Ascending aorta (tissue), 2 donors: ENCODE measurements around the gene FOSB. TPM values are rescaled to one million over a fixed set of nuclear protein-coding genes. Genes with fewer than 3 reads are reported as not detected.
A peak's percentile ranks its signal among the peaks of the same experiment; 100 is the strongest.

ENCODE experiments used
- DNase-seq, 2 donors: peaks; one replicate each; pipeline ENCODE4 v3.0.0-alpha.2; 2019; ENCODE audit warnings: low spot score in 2 of 2
- H3K27ac ChIP-seq, 2 donors: fragments of 200-600 bp; sonication (generic); one replicate each; pipeline ENCODE4 v1.5.1; 2016 to 2017; ENCODE audit warnings: mild to moderate bottlenecking in 1 of 2
- H3K27me3 ChIP-seq: fragments of 200-600 bp; sonication (generic); one replicate; pipeline ENCODE4 v1.5.1; 2017
- H3K36me3 ChIP-seq, 2 donors: fragments of 200-600 bp; sonication (generic); one replicate each; pipeline ENCODE4 v1.5.1; 2016
- H3K4me1 ChIP-seq, 2 donors: fragments of 200-600 bp; sonication (generic); one replicate each; pipeline ENCODE4 v1.5.1; 2016 to 2017; ENCODE audit warnings: mild to moderate bottlenecking in 1 of 2
- H3K4me3 ChIP-seq, 2 donors: fragments of 200-600 bp; sonication (generic); one replicate each; pipeline ENCODE4 v1.5.1; 2016 to 2017; ENCODE audit warnings: mild to moderate bottlenecking in 1 of 2
- H3K9me3 ChIP-seq, 2 donors: fragments of 200-600 bp; sonication (generic); one replicate each; pipeline ENCODE4 v1.5.1; 2016
- intact Hi-C: fragments of 100-400 bp; cut with DNase I; formaldehyde crosslinking; loops from one replicate; pipeline ENCODE4 v1.15.1; 2023
- total RNA-seq: library from RNA; depleted of rRNA; stranded (reverse); fragments of >200 nt; gene quantifications from one replicate; pipeline ENCODE4 v1.1.0, GENCODE V29; 2016
- TF ChIP-seq, protein P1 (sequence below), 3 experiments: fragments of 200-600 bp in 2 of 3; fragments of 450-650 bp in 1 of 3; sonication (generic) in 2 of 3; IDR thresholded peaks; one replicate each; pipeline ENCODE4 v1.5.1; 2016 to 2019; ENCODE audit warnings: antibody characterized with exemption in 3 of 3, mild to moderate bottlenecking in 1 of 3, moderate library complexity in 1 of 3

Gene FOSB
- total RNA-seq, 1 donor from 2014 or later = 511 TPM

DNA sequence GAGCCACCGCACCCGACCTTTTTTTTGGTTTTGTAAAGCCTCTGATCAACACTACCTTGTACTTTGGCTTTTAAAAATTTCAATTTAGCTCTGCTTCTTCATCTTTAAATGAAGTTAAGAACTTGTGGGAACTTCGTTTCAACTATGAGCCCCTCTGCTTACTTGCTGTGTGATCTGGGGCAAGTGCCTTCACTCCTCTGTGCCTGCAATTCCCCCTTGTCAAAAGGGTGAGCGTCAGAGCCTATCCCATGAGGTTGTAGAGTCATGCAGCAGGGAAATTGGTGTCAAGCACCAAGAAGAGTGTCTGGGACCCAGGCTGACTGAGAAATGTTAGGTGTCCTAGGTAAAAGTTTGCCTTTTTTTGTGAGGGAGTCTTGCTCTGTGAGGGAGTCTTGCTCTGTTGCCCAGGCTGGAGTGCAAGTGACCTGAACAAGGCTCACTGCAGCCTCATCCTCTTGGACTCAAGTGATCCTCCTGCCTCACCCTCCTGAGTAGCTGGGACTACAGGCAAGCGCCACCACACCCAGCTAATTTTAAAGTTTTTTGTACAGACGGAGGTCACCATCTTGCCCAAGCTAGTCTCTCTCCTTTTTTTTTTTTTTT is 45.2 kb downstream of the FOSB start:
- Histone ChIP-seq H3K36me3 (peaks cover 13 to 16% of the 10 kb centered on the region in 2 donors), H3K9me3 (no peaks in the 10 kb centered on the region), H3K4me1 (peaks cover 0 to 22% of the 10 kb centered on the region in 2 donors), H3K27me3 (no peaks in the 10 kb centered on the region), H3K4me3 (no peak overlapping the region), H3K27ac (peak overlapping the region in 1 of 2 donors; percentile 30)
- intact Hi-C loops = no loop called here
- no peak for DNase-seq
- TF ChIP-seq, protein P1, sequence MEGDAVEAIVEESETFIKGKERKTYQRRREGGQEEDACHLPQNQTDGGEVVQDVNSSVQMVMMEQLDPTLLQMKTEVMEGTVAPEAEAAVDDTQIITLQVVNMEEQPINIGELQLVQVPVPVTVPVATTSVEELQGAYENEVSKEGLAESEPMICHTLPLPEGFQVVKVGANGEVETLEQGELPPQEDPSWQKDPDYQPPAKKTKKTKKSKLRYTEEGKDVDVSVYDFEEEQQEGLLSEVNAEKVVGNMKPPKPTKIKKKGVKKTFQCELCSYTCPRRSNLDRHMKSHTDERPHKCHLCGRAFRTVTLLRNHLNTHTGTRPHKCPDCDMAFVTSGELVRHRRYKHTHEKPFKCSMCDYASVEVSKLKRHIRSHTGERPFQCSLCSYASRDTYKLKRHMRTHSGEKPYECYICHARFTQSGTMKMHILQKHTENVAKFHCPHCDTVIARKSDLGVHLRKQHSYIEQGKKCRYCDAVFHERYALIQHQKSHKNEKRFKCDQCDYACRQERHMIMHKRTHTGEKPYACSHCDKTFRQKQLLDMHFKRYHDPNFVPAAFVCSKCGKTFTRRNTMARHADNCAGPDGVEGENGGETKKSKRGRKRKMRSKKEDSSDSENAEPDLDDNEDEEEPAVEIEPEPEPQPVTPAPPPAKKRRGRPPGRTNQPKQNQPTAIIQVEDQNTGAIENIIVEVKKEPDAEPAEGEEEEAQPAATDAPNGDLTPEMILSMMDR (IDR thresholded peaks at IDR 0.05) = no peak

DNA sequence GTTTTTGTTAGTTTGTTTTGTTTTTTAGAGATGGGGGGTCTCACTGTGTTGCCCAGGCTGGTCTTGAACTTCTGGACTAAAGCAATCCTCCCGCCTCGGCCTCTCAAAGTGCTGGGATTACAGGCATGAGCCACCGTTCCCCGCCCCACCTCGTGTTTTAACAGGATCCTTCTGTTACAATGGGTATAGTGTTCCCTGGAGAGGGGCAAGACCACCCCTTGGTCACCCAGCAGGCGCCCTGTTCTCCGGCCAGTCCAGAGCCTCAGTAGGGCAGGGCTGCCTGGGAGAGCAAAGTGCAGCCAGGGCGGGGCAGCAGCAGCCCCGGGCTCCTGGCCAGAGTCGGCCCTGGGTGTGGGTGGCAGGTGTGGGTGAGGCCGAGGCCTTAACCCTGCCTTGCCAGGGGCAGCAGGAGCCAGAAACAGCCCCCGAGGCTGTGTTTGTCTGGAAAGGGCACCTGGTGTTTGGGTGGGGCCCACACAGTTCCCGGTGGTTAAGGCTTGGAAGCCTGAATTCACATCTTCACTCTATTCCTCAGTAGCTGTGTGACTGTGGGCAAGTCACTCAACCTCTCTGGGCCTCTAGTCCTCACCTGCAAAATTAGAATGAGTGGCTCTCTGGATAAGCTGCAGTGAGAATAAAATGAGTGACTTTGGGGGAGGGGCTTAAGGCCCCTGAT is 46.7 kb downstream of the FOSB start:
- Histone ChIP-seq H3K27me3 (no peaks in the 10 kb centered on the region), H3K36me3 (peaks cover 28 to 31% of the 10 kb centered on the region in 2 donors), H3K4me1 (peaks cover 0 to 22% of the 10 kb centered on the region in 2 donors), H3K4me3 (no peak overlapping the region), H3K9me3 (no peaks in the 10 kb centered on the region), H3K27ac (peak overlapping the region; percentile 30 to 52)
- TF ChIP-seq, protein P1 (IDR thresholded peaks at IDR 0.05) = no peak
- DNase-seq = no peak
- intact Hi-C loops = loop anchor here (1.0 kb wide), 1 partner anchor 15 kb away; no protein-coding TSS in a partner anchor

DNA sequence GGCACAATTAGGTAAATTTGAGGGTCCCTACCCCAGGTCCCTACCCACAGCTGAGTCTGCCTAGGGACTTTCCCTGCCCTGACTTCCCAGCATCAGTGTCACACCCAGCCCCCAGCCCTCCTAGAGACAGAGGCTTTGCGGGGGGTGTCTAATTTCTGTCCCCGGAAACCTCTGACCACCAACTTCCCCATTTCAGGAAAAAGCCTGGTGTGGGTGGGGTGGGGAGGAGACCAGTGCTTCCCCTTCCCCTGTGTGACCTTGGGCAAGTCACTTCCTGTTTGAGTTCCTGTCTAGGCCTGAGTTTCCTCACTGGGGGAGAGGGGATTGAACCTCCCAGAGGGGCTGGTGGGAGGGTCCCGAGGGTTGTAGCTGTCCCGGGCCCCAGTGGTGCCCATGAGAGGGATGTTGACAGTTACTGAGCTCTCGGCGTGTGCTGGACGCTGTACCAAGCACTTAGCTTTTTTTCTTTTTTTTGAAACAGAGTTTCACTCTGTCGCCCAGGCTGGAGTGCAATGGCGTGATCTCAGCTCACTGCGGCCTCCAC is 47.4 kb downstream of the FOSB start:
- Histone ChIP-seq H3K27ac (peak overlapping the region; percentile 30 to 52), H3K9me3 (no peaks in the 10 kb centered on the region), H3K4me1 (peaks cover 0 to 17% of the 10 kb centered on the region in 2 donors), H3K4me3 (no peak overlapping the region), H3K27me3 (no peaks in the 10 kb centered on the region), H3K36me3 (peaks cover 31 to 35% of the 10 kb centered on the region in 2 donors)
- intact Hi-C loops = no loop called here
- TF ChIP-seq, protein P1 (IDR thresholded peaks at IDR 0.05) = no peak
- DNase-seq = no peak

DNA sequence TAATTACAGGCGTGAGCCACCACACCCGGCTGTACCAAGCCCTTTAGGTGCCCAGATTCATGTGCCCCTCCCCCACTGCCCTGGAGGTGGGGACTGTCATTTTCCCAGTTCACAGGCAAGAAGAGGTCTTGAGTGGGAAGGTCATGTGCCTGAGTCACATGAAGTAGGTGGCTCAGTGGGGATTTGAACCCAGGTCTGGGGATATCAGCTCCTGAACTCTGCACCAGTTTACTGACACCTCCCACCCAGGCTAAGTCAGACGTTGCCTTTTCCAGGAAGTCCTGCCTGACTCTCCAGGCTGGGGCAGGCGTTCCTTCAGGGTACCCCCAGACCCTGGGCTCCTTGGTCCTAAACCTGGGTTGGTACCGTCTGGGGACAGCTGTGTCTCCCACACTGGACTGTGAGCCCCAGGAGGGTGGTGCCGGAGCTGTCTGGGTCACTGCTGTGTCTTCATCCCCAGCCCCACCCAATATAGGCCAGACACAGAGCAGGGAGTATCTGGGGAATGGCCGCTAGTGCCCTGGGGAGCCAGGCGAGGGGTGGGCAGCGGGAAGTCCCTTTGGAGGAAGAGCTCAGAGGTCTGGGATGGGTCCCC is 48.1 kb downstream of the FOSB start:
- Histone ChIP-seq H3K27me3 (no peaks in the 10 kb centered on the region), H3K27ac (peak overlapping the region; percentile 30 to 52), H3K4me1 (peaks cover 0 to 13% of the 10 kb centered on the region in 2 donors), H3K36me3 (peaks cover 39 to 43% of the 10 kb centered on the region in 2 donors), H3K4me3 (no peak overlapping the region), H3K9me3 (no peaks in the 10 kb centered on the region)
- no peak for DNase-seq
- TF ChIP-seq, protein P1 (IDR thresholded peaks at IDR 0.05) = no peak
- intact Hi-C loops = no loop called here

DNA sequence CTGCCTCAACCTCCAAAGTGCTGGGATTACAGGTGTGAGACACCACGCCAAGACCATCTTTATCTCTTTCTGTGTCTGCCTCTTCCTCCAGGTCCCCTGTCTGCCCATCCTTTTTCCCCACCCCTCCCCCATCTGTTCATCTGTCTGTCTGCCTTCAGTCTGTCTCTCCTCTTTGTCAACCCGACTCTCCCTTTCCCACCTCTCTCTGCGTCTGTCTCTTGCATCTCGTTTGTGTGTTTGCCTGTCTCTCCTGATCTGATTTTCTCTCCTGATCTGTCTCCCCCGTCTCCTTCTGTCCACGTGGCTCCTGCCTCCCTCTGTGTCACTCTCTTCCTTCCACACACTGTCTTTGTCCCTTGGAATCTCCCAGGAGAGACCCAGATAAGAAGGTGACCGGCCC is 49.4 kb downstream of the FOSB start:
- peaks cover 0 to 10% of the 10 kb centered on the region in 2 donors for H3K4me1 ChIP-seq
- no peaks in the 10 kb centered on the region for H3K9me3 ChIP-seq
- DNase-seq = no peak
- no peaks in the 10 kb centered on the region for H3K27me3 ChIP-seq
- H3K4me3 ChIP-seq = no peak overlapping the region
- no peak overlapping the region for H3K27ac ChIP-seq
- intact Hi-C loops = no loop called here
- TF ChIP-seq, protein P1 (IDR thresholded peaks at IDR 0.05) = no peak
- H3K36me3 ChIP-seq = peaks cover 52 to 56% of the 10 kb centered on the region in 2 donors
